ENCODE measurements around the gene PABPN1L.

PABPN1L gene

DNA sequence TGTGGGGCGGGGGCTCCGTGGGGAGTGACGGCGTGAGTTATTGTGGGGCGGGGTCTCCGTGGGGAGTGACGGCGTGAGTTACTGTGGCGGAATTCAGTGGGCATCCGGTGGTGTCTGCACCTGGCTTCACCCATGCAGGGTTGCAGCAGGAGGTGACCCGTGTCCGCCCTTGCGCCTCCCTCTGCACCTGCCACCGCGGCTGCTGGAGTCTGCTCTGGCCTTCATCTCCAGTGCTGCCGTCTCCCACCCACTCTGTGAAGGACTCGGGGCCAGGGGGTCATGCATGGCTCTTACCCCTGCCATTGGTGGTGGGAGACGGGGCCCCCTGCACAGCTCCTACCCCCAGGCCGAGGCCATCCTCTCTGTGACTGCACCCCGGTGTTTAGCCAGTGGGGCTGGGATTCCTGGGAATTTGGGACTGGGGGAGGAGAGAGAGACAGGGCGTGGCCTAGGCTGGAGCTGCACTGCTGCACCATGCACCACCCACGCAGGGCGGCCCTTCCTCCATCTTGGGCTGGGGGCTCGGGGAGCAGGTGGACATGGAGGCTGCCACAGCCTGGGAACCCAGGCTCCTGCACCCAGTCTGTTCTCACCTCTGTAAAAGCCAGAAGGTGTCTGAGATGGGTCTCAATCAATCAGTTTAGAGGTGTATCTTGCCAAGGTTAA is 1.3 kb upstream of the PABPN1L start:
- no peak for DNase-seq

DNA sequence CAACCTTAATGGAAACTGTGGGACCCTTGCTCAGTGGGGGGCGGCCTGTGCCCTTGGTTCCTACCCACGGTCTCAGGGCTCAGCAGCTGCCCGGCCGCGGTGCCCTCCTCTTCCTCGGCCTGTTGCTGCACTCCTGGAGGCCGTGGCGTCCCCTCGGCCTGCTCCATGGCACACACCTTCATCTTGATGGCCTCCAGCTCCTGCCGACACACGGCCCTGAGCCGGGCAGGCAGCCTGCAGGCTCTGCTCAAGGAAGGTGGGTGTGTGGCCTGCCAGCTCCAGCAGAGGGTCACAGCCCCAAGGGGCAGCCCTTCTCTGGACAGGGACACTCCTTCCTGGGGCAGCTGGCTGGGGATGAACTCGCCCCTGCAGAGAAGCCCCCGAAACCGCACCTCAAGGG is 718 bp downstream of the PABPN1L start:
- DNase-seq: no peak

DNA sequence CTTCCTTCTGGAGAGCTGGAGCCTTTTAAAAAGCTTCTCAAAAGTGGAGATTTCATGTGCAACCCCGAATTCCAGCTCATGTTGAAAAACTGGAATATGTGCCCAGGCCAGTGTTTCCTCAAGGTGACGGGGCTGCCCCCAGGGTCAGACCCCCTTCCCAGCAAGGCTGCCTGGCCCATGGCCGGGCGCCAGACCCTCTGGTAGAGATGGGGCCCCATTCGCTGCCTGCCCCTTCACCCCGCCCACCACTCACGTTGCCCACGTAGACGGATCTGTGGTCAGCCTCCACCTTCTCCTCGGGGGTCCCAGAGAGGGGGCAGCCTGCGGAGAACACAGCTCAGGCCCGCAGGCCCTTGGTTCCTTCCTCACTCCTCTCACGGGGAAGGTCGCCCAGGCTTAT is 1.1 kb downstream of the PABPN1L start:
- DNase-seq: no peak

DNA sequence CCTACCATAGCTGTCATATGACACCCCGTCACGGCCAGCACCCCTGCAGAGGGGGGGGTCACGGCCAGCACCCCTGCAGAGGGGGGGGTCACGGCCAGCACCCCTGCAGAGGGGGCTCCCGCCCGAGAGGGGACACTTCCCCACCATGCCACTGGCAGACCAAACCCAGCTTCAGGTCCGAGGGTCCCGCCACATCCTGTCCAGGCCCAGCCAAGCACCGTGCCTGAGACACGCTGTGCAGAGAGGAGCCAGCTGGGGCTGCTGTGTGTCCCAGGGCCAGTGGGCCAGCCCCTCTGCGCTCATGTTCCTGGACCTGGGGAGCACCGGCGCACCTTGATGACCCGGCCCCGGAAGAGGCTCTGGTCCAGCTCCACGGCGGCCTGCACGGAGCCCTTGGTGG is 1.9 kb downstream of the PABPN1L start:
- no peak for DNase-seq

DNA sequence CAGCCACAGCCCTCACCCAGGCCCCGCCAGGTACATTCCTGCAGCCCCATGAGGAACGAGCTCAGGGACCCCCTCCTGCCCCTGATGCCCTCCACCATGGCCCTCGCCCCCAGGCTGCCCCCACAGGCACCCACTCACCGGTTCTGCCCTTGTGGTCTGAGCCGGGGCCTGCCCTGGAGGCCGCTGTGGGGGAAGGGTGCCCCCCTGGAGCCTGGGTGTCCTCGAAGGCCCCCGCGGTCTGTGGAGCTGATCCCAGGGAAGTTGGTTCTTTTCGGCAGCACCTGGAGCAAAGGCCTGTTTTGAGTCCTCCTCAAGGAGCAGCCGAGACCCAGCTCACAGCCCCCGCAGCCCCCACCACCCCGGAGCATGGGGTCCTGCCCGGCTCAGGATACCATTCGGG is 2.4 kb downstream of the PABPN1L start:
- DNase-seq: no peak

DNA sequence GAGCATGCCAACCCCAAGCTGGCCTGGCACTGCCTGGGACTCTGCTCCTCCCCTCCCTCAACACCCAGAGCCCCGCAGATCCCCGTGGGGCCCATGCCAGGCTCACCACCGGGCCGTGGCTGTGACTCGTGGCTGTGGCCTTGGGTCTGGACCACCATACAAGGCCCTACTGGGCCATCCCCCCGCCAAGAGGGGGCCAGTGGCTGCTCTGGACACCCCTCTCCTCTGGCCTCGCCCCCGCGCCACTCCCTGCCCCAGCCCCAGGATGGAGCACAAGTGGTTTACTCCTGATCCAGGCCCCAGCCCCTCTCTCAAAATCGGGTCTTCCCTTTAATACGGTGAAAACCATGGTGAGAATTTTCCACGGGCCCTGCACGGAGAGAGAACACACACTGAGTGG is 3.0 kb downstream of the PABPN1L start:
- no peak for DNase-seq

DNA sequence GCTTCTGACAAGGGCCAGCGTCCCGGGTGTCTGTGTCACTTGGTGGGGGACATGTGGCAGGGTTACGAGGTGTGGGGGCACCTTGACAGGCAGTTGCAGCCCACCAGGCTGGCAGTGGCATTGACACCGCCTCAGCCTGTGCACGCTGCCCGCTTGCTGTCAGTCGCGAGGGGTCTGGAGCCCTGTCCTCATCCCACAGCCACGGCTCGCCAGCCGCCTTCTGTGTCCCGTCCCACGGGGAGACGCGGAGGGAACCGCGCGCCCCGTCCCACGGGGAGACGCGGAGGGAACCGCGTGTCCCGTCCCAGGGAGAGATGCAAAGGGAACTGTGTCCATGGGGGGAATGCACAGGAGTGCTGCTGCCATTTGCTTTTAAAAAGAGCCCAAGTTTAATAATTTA is 3.5 kb downstream of the PABPN1L start:
- no peak for DNase-seq

DNA sequence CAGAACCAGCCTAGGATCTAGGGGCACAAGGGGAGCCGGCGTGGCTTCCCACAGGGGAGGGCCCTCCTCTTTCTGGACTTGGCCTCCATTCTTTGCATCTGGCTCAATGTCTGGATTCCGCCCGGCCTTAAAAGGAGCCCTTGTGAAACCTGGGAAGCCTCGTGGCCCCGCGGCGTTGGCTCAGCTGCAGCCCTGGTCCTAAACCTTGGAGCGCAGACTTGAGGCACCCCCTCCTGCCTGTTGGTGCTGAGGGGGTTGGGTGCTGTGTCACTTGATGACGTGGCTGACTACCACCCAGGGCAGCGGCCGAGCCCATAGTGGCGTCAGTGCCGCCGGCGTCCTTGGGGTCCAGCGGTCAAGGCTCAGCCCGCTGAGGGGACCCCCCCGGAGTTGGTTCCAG is 5.1 kb downstream of the PABPN1L start:
- no peak for DNase-seq

DNA sequence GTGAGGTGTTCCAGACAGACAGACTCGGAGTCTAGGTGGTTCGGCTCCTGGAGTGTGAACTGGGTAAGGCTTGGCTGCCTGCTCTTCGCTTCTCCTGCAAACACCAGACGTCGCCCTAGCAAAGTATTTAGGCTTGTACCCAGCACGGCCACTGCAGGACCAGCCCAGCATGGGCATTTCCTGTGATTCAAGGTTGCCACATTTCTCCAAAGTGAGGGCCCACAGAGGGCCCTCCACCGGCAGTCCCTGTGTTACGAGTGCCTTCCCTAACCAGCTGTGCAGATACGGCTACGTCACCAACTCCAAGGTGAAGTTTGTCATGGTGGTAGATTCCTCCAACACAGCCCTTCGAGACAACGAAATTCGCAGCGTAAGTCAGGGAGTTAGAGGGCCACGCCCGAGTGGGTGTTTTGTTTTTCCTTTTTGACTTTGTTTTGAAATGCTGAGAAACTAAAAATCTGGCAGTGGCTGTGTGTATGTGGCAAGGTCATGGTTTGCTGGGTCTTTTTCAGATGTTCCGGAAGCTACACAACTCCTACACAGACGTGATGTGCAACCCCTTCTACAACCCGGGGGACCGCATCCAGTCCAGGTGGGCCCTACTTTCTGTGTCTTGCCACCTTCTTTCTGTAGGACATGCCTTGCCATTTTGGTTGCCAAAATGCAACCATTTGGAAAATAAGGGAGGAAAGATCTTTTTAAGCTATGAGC is 6.9 kb downstream of the PABPN1L start:
- DNase-seq: no peak

DNA sequence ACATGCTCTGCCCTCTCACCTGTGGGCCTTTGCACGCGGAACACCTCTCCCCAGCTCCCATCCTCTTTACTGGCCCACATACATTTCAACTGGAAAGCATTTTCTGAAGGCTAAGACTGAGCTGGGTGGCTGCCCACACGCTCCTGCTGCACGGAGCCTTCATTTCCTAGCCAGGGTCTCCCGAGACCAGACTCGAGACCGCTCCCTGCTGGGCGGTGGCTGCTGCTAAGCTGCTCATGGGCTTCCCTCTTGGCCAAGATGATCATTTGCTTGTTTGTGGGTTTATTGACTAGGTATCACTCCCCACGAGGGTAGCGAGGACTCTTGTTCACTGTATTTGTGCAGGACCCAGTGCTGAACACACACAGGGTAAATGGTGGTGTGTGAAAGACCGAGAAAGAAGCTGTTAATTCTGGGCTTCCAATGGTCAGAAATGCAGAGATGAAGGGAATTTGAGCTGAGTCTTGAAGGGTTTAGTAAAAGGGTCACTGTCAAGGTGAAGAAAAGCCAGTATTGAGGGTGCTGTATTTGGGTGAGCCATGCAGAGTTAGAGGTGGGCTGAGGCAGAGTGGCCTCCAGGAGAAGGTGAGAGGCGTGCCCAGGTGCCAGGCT is 8.6 kb downstream of the PABPN1L start:
- DNase-seq: peak; percentile 85 to 92 (median 87)

DNA sequence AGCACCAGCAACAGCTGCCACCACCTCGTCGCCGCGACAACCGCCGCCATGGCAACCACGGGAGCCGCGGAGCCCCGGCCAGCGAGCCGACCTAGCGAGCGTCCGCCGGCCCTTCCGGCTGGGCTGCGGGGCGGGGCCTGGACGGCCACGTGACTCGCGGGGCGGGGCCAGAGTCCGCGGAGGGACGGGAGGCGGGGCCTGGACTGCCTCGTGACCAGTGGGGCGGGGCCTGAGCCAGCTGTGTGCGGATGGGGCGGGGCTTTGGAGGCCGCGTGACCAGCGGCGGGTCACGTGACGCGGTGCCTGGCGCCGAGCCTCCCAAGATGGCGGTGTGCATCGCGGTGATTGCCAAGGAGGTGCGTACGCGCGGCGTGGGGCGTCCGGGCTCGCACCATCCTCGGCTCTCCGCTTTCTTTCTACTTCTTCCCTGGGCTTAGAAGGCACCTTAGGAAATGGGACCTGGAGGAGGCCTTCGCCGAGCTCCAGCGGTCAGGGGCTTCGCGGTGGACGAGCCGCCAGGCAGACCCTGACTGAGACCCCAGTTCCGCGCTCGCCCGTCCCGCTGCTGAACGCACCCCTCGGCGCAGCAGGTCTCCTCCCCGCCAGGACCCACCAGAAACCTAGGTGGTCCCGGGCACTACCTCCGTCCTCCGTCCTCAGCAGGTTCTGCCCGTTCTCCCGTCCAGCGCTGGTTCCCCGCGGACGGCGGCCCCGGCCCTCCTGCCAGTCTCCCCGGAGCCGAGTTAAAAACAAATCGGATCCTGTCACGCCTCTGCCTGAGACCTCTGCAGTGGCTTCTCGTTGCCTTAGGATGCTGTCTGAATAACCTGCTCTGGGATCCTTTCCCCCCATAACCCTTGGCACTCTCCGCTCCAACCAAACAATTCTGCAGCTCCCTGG is 9.4 kb downstream of the PABPN1L start, which contains the start of the genes GALNS and TRAPPC2L:
Gene GALNS (minus strand): TSS at position 120 of the 900 bp plus-strand sequence. CDS start 70 bp downstream, at position 50.
Gene TRAPPC2L (plus strand): TSS at position 300 of the 900 bp plus-strand sequence. CDS start 24 bp downstream, at position 324.
- DNase-seq: peak; percentile 99 to 100 (median 100)

DNA sequence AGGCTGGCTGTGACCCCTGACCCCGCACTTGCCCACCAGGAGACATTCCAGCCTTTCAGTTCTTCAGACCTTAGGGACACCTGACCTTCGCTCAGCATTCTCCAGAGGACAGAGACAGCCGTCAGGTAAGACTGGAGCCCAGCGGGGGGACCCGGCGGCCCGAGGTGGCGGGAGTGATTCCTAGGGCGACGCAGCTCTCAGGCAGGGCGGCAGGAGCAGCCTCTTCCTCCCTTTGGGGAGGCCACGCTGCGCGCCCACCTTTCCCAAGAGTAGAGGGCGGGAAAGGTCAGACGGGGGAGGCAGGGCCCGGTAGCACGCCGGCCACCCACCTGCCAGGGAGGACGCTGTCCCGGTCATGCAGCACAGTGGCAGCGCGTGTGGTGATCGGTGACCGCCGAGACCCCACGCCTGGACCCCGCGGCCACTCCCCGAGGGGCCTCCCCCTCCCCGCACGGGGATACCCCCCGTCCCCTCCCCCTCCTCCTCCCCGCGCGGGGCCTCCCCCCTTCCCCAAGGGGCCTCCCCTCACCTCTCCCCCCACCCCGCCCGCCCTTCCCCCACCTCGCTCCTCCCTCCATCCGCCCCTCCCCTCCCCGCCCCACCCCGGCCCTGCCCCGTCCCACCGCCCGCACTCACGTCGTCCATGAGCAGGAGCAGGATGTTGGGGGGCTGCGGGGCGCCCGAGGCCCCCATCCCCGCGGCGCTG is 10.2 kb downstream of the PABPN1L start:
- DNase-seq: peak in 2 of 3 donors; percentile 15 to 16

DNA sequence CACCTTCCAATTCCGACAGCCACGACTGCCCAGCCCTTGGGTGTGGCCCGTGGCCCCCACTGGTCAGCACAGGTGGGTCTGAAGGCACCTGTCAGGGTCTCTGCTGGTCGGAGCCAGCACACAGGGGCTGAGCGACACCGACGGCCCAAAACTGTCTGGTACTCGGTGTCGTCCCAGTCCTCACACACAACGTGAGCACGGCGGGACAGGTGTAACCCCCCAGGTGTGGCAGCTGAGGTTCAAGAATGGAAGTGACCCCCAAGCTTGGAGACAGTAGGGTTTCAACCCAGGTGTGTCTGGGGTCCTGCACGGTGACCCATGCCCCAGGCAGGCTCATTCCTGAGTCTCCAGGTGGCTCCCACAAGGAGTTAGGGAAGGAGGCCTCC is 10.7 kb downstream of the PABPN1L start:
- no peak for DNase-seq

DNA sequence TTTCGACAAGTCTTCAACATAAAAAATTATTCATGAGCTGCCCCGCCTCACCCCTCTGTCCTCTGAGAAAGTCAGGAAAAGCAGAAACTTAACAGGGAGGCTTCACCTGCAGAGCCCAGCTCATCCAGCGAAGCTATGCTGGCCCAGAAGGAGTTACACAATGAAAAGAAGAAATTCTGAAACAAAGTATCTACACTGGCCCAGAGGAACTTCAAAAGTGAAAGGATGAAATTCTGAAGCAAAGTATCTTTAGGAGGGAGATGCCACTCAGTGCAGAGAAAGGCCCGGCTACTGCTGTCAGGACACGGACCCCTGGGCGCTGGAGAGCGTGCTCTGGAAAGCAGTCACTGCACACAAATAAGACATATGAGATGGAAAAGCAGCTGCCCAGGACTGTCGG is 11.3 kb downstream of the PABPN1L start:
- DNase-seq: peak; percentile 23 to 44 (median 30)

DNA sequence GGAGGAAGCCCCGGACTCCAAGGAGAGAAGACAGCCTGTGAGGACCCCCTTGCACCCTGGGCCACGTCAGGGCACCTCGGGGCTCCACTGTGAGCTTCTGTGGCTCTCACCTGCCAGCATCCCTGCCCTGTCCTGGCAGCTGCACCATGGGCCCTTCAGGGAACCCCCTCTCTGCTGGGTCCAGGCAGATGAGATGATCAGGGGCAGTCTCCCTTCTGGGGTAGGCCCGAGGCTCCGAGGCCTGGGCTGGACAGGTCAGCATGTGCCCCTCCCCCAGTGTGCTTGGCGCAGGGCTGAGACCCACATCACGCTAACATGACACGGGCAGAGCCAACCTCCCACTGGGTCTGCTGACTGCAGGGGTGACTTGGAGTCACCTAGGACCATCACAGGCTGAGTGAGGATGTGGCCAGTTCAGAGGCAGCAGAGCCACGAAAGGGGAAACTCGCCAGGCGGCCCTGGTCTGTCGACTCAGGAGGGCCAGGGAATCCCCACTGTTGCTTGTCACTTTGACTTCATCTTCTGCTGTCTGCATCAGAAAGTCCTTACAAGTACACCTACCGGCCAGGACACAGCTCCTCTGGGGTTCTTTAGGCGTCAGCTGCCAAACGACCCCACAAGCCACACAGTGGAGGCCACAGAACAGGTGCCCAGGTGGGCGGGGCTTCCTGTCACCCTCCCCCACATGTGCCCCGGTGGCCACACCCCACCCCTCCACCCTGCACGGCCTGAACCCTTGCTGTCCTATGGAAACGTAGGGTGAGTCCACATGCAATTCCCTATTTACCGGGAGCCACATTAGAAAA is 12.0 kb downstream of the PABPN1L start:
- peak; percentile 91 to 92 (median 91) for DNase-seq

DNA sequence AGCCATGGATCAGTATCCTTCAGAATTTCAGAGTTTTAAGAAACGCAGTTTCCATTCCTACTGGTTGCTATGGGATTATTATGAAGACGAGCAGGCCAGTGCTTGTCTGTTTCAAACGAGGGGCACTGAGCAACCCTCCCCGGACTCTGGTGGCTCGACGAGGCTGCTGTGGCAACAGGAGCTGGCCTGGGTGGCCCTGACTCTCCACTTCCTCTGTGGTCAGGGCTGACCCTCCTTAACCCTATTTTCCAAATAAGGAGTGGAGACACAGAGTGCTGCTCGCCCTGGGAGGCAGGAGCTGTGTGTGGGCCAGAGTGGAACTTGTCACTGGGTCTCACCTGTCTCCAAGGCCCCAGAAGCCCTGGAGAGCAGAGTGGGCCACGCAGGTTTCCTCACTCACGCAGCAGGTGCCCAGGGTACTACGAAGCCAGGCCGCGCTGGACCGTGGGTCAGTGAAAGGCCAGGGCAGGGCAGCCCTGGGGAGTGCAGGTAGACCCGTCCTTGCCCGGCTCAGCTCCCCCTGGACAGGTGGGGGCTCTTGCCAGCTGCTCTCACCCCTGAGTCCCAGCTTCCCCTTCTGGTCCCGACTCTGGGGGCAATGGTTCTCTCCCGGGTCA is 13.0 kb downstream of the PABPN1L start:
- DNase-seq: peak; percentile 54 to 68 (median 59)

DNA sequence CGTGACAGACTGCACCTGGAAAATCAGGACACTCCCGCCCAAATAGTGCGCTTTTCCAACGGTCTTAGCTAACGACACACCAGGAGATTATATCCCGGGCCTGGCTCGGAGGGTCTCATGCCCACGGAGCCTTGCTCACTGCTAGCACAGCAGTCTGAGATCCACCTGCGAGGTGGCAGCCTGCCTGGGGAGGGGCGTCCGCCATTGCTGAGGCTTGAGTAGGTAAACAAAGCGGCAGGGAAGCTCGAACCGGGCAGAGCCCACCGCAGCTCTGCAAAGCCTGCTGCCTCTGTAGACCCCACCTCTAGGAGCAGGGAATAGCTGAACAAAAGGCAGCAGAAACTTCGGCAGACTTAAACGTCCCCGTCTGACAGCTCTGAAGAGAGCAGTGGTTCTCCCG is 14.8 kb downstream of the PABPN1L start:
- no peak for DNase-seq

DNA sequence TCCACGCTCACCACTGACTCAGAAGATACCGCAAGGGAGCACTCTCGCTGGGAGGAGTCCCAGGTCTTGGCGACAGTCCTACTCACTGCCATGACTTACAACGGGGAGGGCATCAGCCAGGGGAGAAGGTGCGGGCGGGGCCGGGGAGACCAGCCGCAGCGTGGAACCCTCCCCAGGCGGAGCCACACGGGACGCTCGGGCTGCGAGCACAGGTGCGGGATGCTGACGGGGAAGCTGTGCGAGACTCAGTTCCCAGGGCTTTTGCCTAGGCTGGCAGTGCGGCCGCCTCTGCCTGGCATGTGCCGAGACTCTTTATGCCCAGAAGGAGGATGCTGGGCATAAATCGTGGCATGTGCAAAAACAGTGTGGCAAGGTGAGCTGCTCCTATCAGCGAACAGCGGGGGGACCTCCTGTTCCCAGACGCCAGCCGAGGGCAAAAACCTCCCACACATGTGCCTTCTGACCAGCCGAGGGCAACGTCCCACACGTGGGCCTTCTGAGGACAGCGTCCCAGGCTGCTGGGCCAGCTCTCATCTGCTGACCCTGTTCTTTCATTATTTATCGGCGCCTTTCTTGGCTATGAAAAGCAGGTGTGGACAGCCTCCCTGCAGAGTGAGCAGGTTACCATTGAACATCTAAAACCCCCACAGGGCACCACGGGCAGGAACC is 15.8 kb downstream of the PABPN1L start:
- DNase-seq: no peak

DNA sequence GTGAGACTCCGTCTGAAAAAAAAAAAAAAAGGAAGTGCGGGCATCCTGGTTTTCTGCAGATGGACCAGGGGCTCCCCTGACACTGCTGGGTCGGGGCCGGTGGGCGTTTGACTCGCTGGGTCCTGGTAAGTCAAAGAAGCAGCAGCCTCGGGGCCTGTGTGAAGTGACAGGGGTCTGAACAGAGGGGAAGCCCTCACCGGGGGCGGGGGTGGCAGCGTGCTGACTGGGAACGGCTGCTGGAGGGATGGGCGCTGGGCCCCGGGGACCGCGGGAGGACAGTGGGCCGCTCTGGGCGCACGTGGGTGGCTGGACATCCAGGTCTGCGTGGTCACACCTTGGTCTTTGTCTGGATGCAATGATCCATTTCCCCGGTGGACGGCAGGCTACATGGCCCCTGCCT is 17.9 kb downstream of the PABPN1L start:
- DNase-seq: peak in 2 of 3 donors; percentile 23 to 25

DNA sequence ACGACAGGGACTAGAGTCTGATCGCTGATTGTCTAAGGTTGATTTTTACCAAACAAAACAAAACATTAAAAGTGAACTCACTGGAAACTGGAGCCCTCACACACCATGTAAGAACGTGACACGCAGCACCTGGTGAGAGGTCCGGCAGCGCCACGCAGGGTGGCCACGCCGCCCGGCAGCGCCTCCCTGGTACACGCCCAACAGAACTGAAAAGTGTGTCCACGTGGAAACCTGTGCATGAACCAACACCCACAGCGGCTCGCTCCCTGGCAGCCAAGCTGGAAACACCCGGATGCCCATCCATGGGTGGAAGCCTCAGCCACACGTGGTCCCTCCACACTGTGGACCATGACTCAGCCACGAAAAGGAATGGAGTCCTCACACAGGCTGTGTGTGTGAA is 18.8 kb downstream of the PABPN1L start:
- no peak for DNase-seq

Data from suppressor macrophage treated with lipopolysaccharide for 1 hour (primary cell).